ENCODE results near the gene ARID4A.
A peak's percentile ranks its signal among the peaks of the same experiment; 100 is the strongest.

ARID4A gene

DNA sequence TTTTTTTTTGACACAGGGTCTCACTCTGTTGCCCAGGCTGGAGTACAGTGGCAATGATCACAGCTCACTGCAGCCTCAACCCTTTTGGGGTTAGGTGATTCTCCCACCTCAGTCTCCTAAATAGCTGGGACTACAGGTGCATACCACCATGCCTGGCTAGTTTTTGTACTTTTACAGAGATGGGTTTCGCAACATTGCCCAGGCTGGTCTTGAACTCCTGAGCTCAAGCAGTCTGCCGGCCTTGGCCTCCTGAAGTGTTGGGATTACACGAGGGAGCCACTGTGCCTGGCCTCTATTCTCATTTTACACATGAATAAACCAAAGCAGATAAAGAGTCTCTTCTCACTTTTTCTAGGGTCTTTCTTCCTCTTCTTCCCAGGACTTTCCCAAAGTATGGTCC lies 100.5 kb downstream of the ARID4A start:
- TF ChIP-seq SNAI2 (CRISPR knock-in tag; IDR thresholded peaks at IDR 0.05) (no peak), ZNF8 (CRISPR knock-in tag; IDR thresholded peaks at IDR 0.05) (no peak), GLIS3 (CRISPR knock-in tag; IDR thresholded peaks at IDR 0.05) (no peak), CSRNP3 (CRISPR knock-in tag; IDR thresholded peaks at IDR 0.05) (no peak), ZNF70 (CRISPR knock-in tag; IDR thresholded peaks at IDR 0.05) (no peak), ZFP3 (CRISPR knock-in tag; IDR thresholded peaks at IDR 0.05) (no peak), ZFP30 (CRISPR knock-in tag; IDR thresholded peaks at IDR 0.05) (no peak), TOX (CRISPR knock-in tag; IDR thresholded peaks at IDR 0.05; ENCODE audit: borderline replicate concordance) (no peak), ESRRG (CRISPR knock-in tag; IDR thresholded peaks at IDR 0.05) (no peak), PPARA (CRISPR knock-in tag; IDR thresholded peaks at IDR 0.05; ENCODE audit: borderline replicate concordance) (no peak), OSR1 (CRISPR knock-in tag; IDR thresholded peaks at IDR 0.05) (no peak), PATZ1 (CRISPR knock-in tag; IDR thresholded peaks at IDR 0.05; ENCODE audit: borderline replicate concordance) (no peak), CSDC2 (CRISPR knock-in tag; IDR thresholded peaks at IDR 0.05) (no peak), ISL1 (CRISPR knock-in tag; IDR thresholded peaks at IDR 0.05) (no peak)

DNA sequence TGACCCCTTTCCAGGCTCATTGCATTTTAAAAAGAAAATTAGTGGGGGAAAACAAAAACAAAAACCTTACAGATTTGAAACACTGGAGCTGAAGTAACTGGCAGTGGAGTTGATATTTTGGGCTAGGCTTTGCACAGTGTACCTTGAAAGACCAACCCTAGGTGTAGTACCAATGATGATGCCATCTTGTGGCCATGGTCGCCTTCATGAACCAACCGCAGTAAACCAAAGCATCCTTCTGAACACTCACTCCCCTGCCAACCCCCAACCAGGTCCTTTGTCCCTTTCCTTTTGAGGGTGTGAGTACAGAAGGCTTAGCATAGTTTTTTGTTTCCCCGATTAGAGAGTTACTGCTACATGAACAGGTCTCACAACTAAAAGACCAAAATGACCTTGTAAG lies 103.2 kb downstream of the ARID4A start:
- no peak for TF ChIP-seq ZC3H10 (CRISPR knock-in tag; IDR thresholded peaks at IDR 0.05)
- no peak for TF ChIP-seq ZNF70 (CRISPR knock-in tag; IDR thresholded peaks at IDR 0.05)
- TF ChIP-seq ZNF8 (CRISPR knock-in tag; IDR thresholded peaks at IDR 0.05): no peak
- no peak for TF ChIP-seq RARB (CRISPR knock-in tag; IDR thresholded peaks at IDR 0.05)
- TF ChIP-seq ZNF565 (CRISPR knock-in tag; conservative IDR thresholded peaks at IDR 0.05; ENCODE audit: low read depth): no peak
- TF ChIP-seq POU6F1 (CRISPR knock-in tag; IDR thresholded peaks at IDR 0.05; ENCODE audit: borderline replicate concordance, low read depth): no peak
- TF ChIP-seq BACH2 (CRISPR knock-in tag; IDR thresholded peaks at IDR 0.05; ENCODE audit: borderline replicate concordance): no peak
- no peak for TF ChIP-seq CSRNP3 (CRISPR knock-in tag; IDR thresholded peaks at IDR 0.05)
- TF ChIP-seq CSDC2 (CRISPR knock-in tag; IDR thresholded peaks at IDR 0.05): no peak
- TF ChIP-seq CREB5 (CRISPR knock-in tag; IDR thresholded peaks at IDR 0.05; ENCODE audit: low read depth): no peak
- no peak for TF ChIP-seq PATZ1 (CRISPR knock-in tag; IDR thresholded peaks at IDR 0.05; ENCODE audit: borderline replicate concordance)
- no peak for TF ChIP-seq SNAI2 (CRISPR knock-in tag; IDR thresholded peaks at IDR 0.05)
- TF ChIP-seq ZFP3 (CRISPR knock-in tag; IDR thresholded peaks at IDR 0.05): no peak
- no peak for TF ChIP-seq ESRRG (CRISPR knock-in tag; IDR thresholded peaks at IDR 0.05)
- no peak for TF ChIP-seq PPARA (CRISPR knock-in tag; IDR thresholded peaks at IDR 0.05; ENCODE audit: borderline replicate concordance)
- no peak for TF ChIP-seq ARNTL (CRISPR knock-in tag; IDR thresholded peaks at IDR 0.05; ENCODE audit: borderline replicate concordance, low read depth)
- no peak for TF ChIP-seq ZFP30 (CRISPR knock-in tag; IDR thresholded peaks at IDR 0.05)
- TF ChIP-seq, protein P1, sequence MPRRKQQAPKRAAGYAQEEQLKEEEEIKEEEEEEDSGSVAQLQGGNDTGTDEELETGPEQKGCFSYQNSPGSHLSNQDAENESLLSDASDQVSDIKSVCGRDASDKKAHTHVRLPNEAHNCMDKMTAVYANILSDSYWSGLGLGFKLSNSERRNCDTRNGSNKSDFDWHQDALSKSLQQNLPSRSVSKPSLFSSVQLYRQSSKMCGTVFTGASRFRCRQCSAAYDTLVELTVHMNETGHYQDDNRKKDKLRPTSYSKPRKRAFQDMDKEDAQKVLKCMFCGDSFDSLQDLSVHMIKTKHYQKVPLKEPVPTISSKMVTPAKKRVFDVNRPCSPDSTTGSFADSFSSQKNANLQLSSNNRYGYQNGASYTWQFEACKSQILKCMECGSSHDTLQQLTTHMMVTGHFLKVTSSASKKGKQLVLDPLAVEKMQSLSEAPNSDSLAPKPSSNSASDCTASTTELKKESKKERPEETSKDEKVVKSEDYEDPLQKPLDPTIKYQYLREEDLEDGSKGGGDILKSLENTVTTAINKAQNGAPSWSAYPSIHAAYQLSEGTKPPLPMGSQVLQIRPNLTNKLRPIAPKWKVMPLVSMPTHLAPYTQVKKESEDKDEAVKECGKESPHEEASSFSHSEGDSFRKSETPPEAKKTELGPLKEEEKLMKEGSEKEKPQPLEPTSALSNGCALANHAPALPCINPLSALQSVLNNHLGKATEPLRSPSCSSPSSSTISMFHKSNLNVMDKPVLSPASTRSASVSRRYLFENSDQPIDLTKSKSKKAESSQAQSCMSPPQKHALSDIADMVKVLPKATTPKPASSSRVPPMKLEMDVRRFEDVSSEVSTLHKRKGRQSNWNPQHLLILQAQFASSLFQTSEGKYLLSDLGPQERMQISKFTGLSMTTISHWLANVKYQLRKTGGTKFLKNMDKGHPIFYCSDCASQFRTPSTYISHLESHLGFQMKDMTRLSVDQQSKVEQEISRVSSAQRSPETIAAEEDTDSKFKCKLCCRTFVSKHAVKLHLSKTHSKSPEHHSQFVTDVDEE (CRISPR knock-in tag; IDR thresholded peaks at IDR 0.05): no peak
- TF ChIP-seq TOX (CRISPR knock-in tag; IDR thresholded peaks at IDR 0.05; ENCODE audit: borderline replicate concordance): no peak
- 0 out of 3 replicates have a peak, but pooled peaks have one; percentile 22 for ATAC-seq

More for the DNA sequence above, 100.5 kb downstream of the ARID4A start:
- no peak for ATAC-seq
